Lower lobe of right lung (tissue), 2 donors: Measurements from ENCODE around the gene KMT2B. TPM values are rescaled to one million over a fixed set of nuclear protein-coding genes. Genes with fewer than 3 reads are reported as not detected.

Source experiments
- ATAC-seq, 2 donors: fragments of 200-7000 bp; cut with Tn5 transposase; one replicate each; pipeline ENCODE4 v1.9.1; 2020 to 2022; ENCODE audit warnings: mild to moderate bottlenecking in 2 of 2, moderate library complexity in 2 of 2
- DNase-seq: peaks from one replicate; pipeline ENCODE4 v3.0.0-alpha.2; 2020
- H3K27ac ChIP-seq: fragments of 200-600 bp; one replicate; pipeline ENCODE4 v1.8.0; 2022
- H3K27me3 ChIP-seq: fragments of 200-600 bp; one replicate; pipeline ENCODE4 v1.8.0; 2022; ENCODE audit warnings: low read depth
- H3K36me3 ChIP-seq: fragments of 200-600 bp; one replicate; pipeline ENCODE4 v1.8.0; 2022; ENCODE audit warnings: mild to moderate bottlenecking
- H3K4me1 ChIP-seq: fragments of 200-600 bp; one replicate; pipeline ENCODE4 v1.8.0; 2022
- H3K4me3 ChIP-seq: fragments of 200-600 bp; one replicate; pipeline ENCODE4 v1.8.0; 2022; ENCODE audit warnings: mild to moderate bottlenecking
- H3K9me3 ChIP-seq: fragments of 200-600 bp; one replicate; pipeline ENCODE4 v1.8.0; 2022
- intact Hi-C: fragments of 100-400 bp; cut with DNase I; formaldehyde crosslinking; loops from one replicate; pipeline ENCODE4 v1.11.0; 2022
- total RNA-seq: library from RNA; stranded (reverse); fragmentation: NEBNext Ultra II Directional; extraction: Animal tissue kit (Norgen Biotek cat#: 25700); gene quantifications from one replicate; pipeline ENCODE4 v1.2.1, GENCODE V29; 2021
- TF ChIP-seq, protein P1 (sequence below): fragments of 200-600 bp; IDR thresholded peaks from one replicate; pipeline ENCODE4 v1.8.0; 2022; ENCODE audit warnings: antibody characterized with exemption, mild to moderate bottlenecking
- donor health status: DM: no; HTN: yes; CAD: no; lungs with severe emphysema.

KMT2B gene
- total RNA-seq, 1 donor from 2014 or later, result 37.2 TPM

DNA sequence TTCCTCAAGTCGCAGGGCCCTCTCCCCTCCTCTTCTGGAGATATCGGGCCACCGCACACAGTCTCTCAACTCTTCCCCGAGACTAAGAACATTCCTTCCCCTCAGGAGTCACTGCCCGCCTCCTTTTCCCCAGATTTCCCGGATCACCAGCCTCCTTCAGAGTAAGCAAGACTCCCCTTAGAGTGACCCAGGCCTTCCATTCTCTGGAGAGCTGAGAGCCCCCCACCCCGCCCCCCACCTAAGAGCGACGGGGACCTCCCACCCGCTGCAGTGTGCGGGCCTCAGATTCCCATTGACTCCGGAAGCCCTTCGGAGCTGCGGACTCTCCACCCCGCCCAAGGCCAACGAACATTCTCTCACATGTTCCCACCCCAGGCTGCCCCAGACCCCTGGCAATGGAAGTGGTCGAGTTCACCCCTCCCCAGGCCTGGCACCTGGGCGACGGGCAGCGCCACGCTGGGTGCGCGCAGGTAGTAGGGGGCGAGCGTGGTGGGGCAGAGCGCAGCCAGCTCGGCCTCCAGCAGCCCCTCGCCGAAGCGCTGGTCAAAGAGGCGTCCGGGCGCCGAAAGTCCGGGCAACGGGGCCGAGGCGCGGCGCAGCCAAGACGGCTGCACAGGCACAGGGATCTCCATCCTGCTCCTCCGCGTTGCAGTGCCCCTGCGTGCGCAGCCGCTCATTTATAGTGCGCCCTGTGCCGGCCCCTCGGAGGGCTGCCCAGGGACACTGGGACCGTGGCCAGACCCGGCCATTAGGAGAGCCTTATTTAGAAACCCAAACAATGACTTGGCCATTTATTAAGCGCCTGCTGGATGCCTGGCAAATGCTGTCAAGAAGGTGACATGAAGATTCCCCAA is 38.8 kb downstream of the KMT2B start, which contains the start of gene HSPB6:
Gene HSPB6, minus strand, starts transcription at position 653 of the 854 bp plus-strand sequence. Its CDS starts 21 bp downstream, at position 632.
- Histone ChIP-seq H3K4me1 (peaks cover 32% of the 10 kb centered on the region), H3K27ac (peak within 1 kb of the TSS; percentile 99), H3K36me3 (peaks cover 38% of the 10 kb centered on the region), H3K27me3 (no peaks in the 10 kb centered on the region), H3K9me3 (no peaks in the 10 kb centered on the region), H3K4me3 (peak within 1 kb of the TSS; percentile 99)
- TF ChIP-seq, protein P1, sequence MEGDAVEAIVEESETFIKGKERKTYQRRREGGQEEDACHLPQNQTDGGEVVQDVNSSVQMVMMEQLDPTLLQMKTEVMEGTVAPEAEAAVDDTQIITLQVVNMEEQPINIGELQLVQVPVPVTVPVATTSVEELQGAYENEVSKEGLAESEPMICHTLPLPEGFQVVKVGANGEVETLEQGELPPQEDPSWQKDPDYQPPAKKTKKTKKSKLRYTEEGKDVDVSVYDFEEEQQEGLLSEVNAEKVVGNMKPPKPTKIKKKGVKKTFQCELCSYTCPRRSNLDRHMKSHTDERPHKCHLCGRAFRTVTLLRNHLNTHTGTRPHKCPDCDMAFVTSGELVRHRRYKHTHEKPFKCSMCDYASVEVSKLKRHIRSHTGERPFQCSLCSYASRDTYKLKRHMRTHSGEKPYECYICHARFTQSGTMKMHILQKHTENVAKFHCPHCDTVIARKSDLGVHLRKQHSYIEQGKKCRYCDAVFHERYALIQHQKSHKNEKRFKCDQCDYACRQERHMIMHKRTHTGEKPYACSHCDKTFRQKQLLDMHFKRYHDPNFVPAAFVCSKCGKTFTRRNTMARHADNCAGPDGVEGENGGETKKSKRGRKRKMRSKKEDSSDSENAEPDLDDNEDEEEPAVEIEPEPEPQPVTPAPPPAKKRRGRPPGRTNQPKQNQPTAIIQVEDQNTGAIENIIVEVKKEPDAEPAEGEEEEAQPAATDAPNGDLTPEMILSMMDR, result no peak
- intact Hi-C loops, result no loop called here
- ATAC-seq (no peak), DNase-seq (peak; percentile 53)

DNA sequence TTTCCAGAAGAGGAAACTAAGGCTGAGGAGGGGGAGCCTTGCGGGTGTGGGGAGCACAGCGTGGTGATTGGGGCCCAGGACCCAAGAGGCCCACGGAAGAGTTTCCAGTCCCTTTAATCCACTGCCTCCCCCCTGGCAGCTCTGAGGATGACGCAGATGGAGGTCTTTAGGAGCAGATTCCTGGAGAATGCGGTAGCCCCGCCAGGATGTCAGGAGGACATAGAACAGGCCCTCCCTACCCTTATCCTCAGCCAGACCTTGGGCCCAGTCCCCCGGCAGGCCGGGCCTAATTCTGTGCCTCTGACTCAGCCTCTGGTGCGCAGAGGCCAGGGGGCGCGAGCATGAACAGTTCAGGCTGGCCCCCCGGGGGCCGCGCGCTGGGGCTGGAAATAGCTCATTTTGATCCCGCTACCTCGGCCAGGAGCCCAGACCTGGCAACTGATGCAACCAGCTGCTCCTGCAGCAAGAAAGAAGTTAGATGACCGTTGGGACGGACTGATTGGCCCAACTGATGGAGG is 39.5 kb downstream of the KMT2B start:
- Histone ChIP-seq H3K4me1 (peaks cover 32% of the 10 kb centered on the region), H3K36me3 (peaks cover 38% of the 10 kb centered on the region), H3K9me3 (no peaks in the 10 kb centered on the region), H3K27ac (peak overlapping the region; percentile 99), H3K4me3 (peak overlapping the region; percentile 99), H3K27me3 (no peaks in the 10 kb centered on the region)
- intact Hi-C loops, result no loop called here
- DNase-seq (no peak), ATAC-seq (peak; percentile 21 to 53)
- TF ChIP-seq, protein P1, result no peak

DNA sequence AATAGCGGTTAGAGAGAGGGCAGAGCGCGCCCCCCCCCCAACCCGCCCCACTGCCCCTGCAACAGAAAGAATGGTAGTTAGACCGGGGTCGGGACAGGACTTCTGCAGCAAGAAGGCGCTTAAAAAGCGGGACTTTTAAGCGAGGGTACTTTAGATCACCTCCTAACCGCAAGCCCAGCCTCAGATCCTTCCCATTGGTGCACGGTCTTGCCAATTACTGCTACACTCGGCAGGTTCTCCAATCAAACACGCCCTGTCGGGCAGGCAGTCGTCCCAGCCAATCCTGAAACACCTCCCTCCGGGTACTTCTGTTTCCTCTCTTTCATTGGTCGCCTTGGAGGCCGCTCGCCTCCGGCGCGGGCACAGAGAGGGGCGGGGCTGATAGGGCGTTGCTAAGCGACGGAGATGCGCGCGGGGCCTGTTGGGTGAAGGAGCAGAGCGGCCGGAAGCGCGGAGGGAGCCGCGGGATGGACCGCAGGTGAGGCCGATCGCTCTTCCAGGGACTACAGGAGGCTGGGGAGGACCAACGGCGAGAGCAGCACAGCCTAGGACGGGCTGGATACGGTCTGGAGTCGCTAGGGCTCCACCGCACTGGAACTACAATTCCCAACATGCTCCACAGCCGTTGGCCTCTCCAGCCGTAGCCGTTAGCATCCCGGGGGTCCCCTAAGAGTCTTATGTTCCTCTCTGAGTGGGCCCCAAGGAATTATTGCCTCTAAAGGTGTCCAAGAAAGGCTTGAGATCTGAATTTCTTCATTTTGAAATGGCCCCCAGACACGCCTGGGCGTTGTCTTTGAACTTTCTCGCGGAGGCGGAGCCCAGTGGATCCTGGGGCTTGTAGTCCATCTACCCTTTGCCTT is 40.2 kb downstream of the KMT2B start, which contains the start of gene PROSER3:
Gene PROSER3, plus strand, starts transcription at position 428 of the 860 bp plus-strand sequence. Its CDS starts 40 bp downstream, at position 468.
- peaks cover 35% of the 10 kb centered on the region for H3K36me3 ChIP-seq
- TF ChIP-seq, protein P1, result no peak
- no peaks in the 10 kb centered on the region for H3K27me3 ChIP-seq
- DNase-seq (peak; percentile 99), ATAC-seq (peak; percentile 97 to 98)
- H3K9me3 ChIP-seq, result no peaks in the 10 kb centered on the region
- intact Hi-C loops, result no loop called here
- peak within 1 kb of the TSS; percentile 99 for H3K4me3 ChIP-seq
- peaks cover 32% of the 10 kb centered on the region for H3K4me1 ChIP-seq
- H3K27ac ChIP-seq, result peak within 1 kb of the TSS; percentile 99

DNA sequence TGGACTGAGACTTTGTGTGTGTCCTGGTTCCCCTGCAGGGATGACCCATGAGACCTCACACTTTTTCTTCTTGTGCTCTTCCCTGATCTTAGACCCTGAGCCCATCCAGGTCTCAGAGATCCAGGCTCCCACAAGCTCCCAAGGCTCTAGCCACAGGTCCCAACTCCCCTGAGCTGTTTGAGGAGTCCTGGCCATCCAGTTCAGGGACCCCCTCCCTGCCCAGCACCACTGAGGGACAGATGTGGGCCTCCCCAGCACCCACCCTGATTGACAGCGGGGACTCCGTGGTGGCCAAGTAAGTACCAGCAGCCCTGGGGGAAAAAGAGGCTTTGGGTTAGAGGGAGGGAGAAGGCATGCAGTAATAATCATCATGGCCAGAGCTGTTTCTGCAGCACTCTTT is 41.9 kb downstream of the KMT2B start:
- no peak overlapping the region for H3K4me3 ChIP-seq
- no peaks in the 10 kb centered on the region for H3K9me3 ChIP-seq
- TF ChIP-seq, protein P1, result no peak
- H3K4me1 ChIP-seq, result peaks cover 32% of the 10 kb centered on the region
- no peak for ATAC-seq
- H3K36me3 ChIP-seq, result peaks cover 32% of the 10 kb centered on the region
- intact Hi-C loops, result no loop called here
- no peak overlapping the region for H3K27ac ChIP-seq
- no peak for DNase-seq
- H3K27me3 ChIP-seq, result no peaks in the 10 kb centered on the region

DNA sequence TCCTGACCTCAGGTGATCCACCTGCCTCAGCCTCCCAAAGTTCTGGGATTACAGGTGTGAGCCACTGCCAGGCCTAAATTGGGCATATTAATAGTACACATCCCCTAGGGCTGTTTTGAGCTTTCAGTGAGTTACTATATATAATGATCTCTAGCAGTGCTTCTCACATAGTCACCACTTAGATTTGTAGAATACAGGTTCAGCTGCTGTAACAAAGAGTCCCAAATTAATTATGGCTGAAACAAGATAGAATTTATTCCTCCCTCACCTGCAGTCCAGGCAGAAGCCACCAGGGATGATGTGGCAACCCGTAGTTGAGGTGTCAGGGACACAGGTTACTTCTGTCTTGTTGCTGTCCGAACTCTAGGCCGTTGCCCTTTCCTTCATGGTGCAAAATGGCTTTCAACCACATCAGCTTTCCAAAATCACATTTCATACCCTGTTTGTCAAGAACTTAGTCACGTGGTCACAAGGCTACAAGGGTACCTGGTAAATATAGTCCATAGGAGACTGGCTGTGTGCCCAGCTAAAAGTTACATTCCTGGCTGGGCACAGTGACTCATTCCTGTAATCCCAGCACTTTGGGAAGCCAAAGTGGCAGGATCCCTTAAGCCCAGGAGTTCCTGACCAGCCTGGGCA is 43.0 kb downstream of the KMT2B start:
- no peaks in the 10 kb centered on the region for H3K27me3 ChIP-seq
- TF ChIP-seq, protein P1, result no peak
- H3K4me3 ChIP-seq, result no peak overlapping the region
- peaks cover 30% of the 10 kb centered on the region for H3K4me1 ChIP-seq
- H3K27ac ChIP-seq, result no peak overlapping the region
- H3K36me3 ChIP-seq, result peaks cover 43% of the 10 kb centered on the region
- DNase-seq (no peak), ATAC-seq (no peak)
- H3K9me3 ChIP-seq, result no peaks in the 10 kb centered on the region
- intact Hi-C loops, result no loop called here
